ENCODE results near the gene ARMC9.

DNA sequence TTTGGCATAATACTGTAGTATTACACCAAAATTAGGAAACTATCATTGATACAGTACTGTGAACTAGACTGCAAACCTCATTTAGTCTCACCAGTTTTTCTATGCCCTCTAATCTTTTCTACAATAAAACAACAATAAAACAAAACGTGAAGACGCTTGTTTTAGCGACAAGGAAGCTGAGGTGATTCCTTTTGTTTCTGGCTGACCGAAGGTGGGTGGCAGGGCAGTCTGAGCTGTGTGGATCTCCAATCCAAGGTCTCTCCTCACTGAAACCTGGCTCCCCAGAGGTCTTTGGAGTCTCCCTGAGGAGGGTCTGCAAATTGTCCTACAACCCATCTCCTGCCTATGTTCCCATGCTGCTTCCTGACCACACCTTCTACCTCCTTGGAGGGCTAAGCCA, 59.3 kb downstream of the ARMC9 start:
- TF ChIP-seq ISL1 (CRISPR knock-in tag; IDR thresholded peaks at IDR 0.05), result no peak
- no peak for TF ChIP-seq GLIS3 (CRISPR knock-in tag; IDR thresholded peaks at IDR 0.05)
- no peak for TF ChIP-seq OSR1 (CRISPR knock-in tag; IDR thresholded peaks at IDR 0.05)
- TF ChIP-seq, protein P1, sequence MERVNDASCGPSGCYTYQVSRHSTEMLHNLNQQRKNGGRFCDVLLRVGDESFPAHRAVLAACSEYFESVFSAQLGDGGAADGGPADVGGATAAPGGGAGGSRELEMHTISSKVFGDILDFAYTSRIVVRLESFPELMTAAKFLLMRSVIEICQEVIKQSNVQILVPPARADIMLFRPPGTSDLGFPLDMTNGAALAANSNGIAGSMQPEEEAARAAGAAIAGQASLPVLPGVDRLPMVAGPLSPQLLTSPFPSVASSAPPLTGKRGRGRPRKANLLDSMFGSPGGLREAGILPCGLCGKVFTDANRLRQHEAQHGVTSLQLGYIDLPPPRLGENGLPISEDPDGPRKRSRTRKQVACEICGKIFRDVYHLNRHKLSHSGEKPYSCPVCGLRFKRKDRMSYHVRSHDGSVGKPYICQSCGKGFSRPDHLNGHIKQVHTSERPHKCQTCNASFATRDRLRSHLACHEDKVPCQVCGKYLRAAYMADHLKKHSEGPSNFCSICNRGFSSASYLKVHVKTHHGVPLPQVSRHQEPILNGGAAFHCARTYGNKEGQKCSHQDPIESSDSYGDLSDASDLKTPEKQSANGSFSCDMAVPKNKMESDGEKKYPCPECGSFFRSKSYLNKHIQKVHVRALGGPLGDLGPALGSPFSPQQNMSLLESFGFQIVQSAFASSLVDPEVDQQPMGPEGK (CRISPR knock-in tag; IDR thresholded peaks at IDR 0.05; ENCODE audit: borderline replicate concordance), result no peak
- no peak for TF ChIP-seq ESRRG (CRISPR knock-in tag; IDR thresholded peaks at IDR 0.05)
- TF ChIP-seq TOX (CRISPR knock-in tag; IDR thresholded peaks at IDR 0.05; ENCODE audit: borderline replicate concordance), result no peak
- TF ChIP-seq ZFP3 (CRISPR knock-in tag; IDR thresholded peaks at IDR 0.05), result no peak
- TF ChIP-seq, protein P2, sequence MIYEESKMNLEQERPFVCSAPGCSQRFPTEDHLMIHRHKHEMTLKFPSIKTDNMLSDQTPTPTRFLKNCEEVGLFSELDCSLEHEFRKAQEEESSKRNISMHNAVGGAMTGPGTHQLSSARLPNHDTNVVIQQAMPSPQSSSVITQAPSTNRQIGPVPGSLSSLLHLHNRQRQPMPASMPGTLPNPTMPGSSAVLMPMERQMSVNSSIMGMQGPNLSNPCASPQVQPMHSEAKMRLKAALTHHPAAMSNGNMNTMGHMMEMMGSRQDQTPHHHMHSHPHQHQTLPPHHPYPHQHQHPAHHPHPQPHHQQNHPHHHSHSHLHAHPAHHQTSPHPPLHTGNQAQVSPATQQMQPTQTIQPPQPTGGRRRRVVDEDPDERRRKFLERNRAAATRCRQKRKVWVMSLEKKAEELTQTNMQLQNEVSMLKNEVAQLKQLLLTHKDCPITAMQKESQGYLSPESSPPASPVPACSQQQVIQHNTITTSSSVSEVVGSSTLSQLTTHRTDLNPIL (CRISPR knock-in tag; IDR thresholded peaks at IDR 0.05; ENCODE audit: low read depth), result no peak
- no peak for TF ChIP-seq TCF4 (CRISPR knock-in tag; IDR thresholded peaks at IDR 0.05; ENCODE audit: borderline replicate concordance)
- no peak for TF ChIP-seq ZC3H10 (CRISPR knock-in tag; IDR thresholded peaks at IDR 0.05)
- no peak for TF ChIP-seq RARB (CRISPR knock-in tag; IDR thresholded peaks at IDR 0.05)
- no peak for TF ChIP-seq BACH2 (CRISPR knock-in tag; IDR thresholded peaks at IDR 0.05; ENCODE audit: borderline replicate concordance)
- no peak for TF ChIP-seq ARNTL (CRISPR knock-in tag; IDR thresholded peaks at IDR 0.05; ENCODE audit: borderline replicate concordance, low read depth)
